GM19193 (cell line): ENCODE results near the gene CADM2.

Source experiments
- POLR2A ChIP-seq: IDR thresholded peaks from 4 replicates; pipeline ENCODE4 v1.6.1; 2011; ENCODE audit not compliant: insufficient read depth, insufficient read length; ENCODE audit errors: extremely low read depth

Gene CADM2

DNA sequence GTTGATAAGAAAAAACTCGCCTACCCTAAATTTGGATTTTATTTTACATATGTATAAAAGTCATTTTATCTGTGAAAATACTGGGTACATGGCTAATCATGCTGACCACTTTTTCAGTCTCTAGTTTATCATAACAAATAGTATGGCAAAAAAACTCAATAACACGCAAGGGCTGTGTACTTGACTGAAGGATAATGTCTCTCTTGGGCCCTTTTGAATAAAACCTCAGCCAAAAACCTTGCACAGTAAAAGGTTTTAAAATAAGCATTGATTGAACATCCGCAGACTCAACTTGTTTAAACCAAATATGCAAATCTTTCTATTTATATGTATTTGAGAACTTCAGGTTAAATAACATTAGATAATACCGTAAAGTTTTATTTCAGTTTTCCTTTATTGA lies 285.3 kb downstream of the CADM2 start:
- TF ChIP-seq POLR2A = no peak

DNA sequence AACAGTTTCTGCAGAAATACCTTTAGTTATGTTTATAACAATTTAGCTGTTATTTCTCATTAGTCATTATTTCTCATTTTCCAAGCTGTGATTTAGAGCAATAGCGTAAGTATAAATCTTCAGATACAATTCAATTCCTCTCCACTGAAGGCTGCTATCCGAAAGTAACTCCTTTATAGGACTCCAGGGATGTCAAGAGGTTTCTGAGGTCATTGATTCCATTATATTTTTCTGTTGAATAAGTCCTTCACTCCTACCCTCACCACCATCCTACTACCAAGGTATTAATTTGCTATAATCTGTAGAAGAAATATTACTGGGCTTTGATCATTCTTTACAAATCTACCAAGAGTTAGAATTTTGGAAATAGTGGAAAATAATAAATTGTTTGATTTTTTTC lies 285.7 kb downstream of the CADM2 start:
- TF ChIP-seq POLR2A = no peak

GRCh38 chr3:85251766-85252165 lies 293.0 kb downstream of the CADM2 start:
- TF ChIP-seq POLR2A = no peak

- no peak for TF ChIP-seq POLR2A
Measured at GRCh38 chr3:85252686-85253085, 293.9 kb downstream of the CADM2 start.

- TF ChIP-seq POLR2A = no peak
Measured at GRCh38 chr3:85254738-85255137, 295.9 kb downstream of the CADM2 start.

- TF ChIP-seq POLR2A = no peak
Measured at GRCh38 chr3:85255949-85256348, 297.2 kb downstream of the CADM2 start.

DNA sequence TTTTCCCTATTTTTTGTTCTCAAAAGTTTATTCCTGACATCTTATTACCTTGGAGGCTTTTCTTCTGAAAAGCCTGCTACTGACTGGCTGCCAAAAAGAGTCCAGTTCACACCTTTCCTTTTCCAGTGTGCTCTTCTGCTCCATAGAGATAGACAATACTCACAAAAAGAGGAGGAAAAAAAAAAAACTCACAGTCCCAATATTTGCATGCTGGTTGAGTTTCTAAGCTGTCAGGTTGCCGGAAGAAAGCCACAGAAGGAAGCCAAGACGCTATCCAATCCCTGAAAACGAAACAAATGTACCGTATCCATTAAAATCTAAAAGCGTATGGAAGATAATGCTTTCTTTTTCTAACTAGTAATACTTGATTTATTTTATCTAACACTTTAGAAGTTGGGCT lies 299.5 kb downstream of the CADM2 start:
- TF ChIP-seq POLR2A = no peak

DNA sequence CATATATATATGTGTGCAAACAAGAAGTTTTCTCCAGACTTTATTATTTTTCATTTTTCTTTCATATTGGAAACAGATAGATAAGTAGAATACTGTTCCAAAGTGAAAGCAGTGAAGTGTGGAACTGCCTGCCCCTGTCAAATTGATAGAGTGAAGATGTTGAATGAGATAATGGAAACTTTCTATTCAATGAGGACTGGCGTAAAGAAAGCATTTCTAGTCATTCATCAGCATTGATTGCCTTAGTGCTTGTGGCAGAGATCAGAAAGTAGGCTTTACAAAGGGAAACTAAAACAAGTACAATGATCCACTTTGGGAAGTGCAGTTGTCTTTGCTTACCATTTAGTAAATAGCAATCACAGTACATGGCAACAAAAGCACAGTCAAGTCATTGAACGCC lies 300.0 kb downstream of the CADM2 start:
- no peak for TF ChIP-seq POLR2A

DNA sequence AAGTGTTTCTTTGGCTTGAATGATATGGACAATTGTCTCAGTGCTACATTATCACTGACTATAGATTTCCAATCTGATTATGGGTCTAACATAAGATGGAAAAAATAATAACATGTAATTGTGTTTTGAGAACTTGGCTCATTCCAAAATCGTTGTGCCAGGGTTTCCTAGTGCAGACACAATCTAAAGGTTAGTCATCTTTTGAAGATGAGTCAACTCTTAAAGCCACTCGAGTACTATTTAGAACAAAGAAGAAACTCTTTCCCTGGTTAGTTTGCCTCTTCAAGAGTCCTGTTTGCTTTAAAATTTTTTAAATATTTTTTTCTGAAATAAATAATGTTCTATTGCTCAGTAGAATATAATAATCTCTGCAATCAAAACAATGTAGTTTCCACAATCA lies 301.0 kb downstream of the CADM2 start:
- TF ChIP-seq POLR2A = no peak

- no peak for TF ChIP-seq POLR2A
Measured at GRCh38 chr3:85264381-85264780, 305.6 kb downstream of the CADM2 start.

GRCh38 chr3:85270488-85270887 lies 311.7 kb downstream of the CADM2 start:
- no peak for TF ChIP-seq POLR2A

GRCh38 chr3:85271911-85272310 lies 313.1 kb downstream of the CADM2 start:
- no peak for TF ChIP-seq POLR2A

- TF ChIP-seq POLR2A = no peak
Measured at GRCh38 chr3:85288257-85288656, 329.5 kb downstream of the CADM2 start.

GRCh38 chr3:85297291-85297690 lies 338.5 kb downstream of the CADM2 start:
- no peak for TF ChIP-seq POLR2A

- no peak for TF ChIP-seq POLR2A
Measured at GRCh38 chr3:85298032-85298431, 339.2 kb downstream of the CADM2 start.

- TF ChIP-seq POLR2A = no peak
Measured at GRCh38 chr3:85303156-85303555, 344.4 kb downstream of the CADM2 start.

- TF ChIP-seq POLR2A = no peak
Measured at GRCh38 chr3:85304360-85304964, 345.7 kb downstream of the CADM2 start.
